Mesothelial cell of epicardium (in vitro differentiated cells): Measurements from ENCODE around the gene PRR16. TPM values are rescaled to one million over a fixed set of nuclear protein-coding genes. Genes with fewer than 3 reads are reported as not detected.

ENCODE experiments used
- DNase-seq, 2 experiments: peaks; one replicate each; pipeline ENCODE4 v3.0.0; 2021; ENCODE audit warnings: low spot score in 2 of 2; ENCODE audit not compliant: unreplicated experiment in 2 of 2
- H3K27ac Mint-ChIP-seq: 2 replicates; pipeline ENCODE4 v1.8.0; 2021; ENCODE audit warnings: mixed read lengths
- H3K27me3 Mint-ChIP-seq: 2 replicates; pipeline ENCODE4 v1.8.0; 2021; ENCODE audit warnings: low read depth, mixed read lengths
- H3K36me3 Mint-ChIP-seq: 2 replicates; pipeline ENCODE4 v1.8.0; 2021; ENCODE audit warnings: mixed read lengths
- H3K4me1 Mint-ChIP-seq: 2 replicates; pipeline ENCODE4 v1.8.0; 2021; ENCODE audit warnings: mixed read lengths
- H3K4me3 Mint-ChIP-seq: 2 replicates; pipeline ENCODE4 v1.8.0; 2021; ENCODE audit warnings: mild to moderate bottlenecking, moderate library complexity, mixed read lengths
- H3K9me3 Mint-ChIP-seq: 2 replicates; pipeline ENCODE4 v1.8.0; 2021; ENCODE audit warnings: mixed read lengths
- total RNA-seq: library from RNA; stranded (reverse); gene quantifications from 3 replicates; pipeline ENCODE4 v1.2.1, GENCODE V29; 2021
- TF ChIP-seq, protein P1 (sequence below): fragments of 200-600 bp; sonication (generic); IDR thresholded peaks from one replicate; pipeline ENCODE4 v1.5.0; 2021; ENCODE audit warnings: antibody characterized with exemption; ENCODE audit not compliant: unreplicated experiment

PRR16 gene
- total RNA-seq, 1 donor from 2014 or later, result 2.1 TPM

DNA sequence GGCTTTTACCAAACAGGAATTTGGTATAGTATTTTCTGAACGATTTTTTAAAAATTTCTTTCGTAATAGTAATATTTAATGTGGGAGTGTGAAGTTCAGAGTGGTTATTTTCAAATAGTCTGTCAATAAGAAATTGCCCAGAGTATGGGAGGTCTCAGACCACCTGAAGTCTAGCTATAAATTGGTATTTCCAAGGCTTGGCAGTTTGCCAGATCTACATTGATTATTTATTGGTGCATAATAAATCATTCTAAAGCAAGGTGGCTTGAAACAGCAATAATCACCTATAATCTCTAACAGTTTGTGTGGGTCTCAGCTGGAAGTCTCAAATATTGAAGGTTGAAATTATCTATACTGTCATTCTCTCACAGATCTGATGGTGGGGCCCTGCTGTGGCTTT, 118.5 kb downstream of the PRR16 start:
- H3K4me1 Mint-ChIP-seq, result no peaks in the 10 kb centered on the region
- TF ChIP-seq, protein P1, sequence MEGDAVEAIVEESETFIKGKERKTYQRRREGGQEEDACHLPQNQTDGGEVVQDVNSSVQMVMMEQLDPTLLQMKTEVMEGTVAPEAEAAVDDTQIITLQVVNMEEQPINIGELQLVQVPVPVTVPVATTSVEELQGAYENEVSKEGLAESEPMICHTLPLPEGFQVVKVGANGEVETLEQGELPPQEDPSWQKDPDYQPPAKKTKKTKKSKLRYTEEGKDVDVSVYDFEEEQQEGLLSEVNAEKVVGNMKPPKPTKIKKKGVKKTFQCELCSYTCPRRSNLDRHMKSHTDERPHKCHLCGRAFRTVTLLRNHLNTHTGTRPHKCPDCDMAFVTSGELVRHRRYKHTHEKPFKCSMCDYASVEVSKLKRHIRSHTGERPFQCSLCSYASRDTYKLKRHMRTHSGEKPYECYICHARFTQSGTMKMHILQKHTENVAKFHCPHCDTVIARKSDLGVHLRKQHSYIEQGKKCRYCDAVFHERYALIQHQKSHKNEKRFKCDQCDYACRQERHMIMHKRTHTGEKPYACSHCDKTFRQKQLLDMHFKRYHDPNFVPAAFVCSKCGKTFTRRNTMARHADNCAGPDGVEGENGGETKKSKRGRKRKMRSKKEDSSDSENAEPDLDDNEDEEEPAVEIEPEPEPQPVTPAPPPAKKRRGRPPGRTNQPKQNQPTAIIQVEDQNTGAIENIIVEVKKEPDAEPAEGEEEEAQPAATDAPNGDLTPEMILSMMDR, result no peak
- no peak overlapping the region for H3K27ac Mint-ChIP-seq
- H3K4me3 Mint-ChIP-seq, result no peak overlapping the region
- DNase-seq, result no peak
- H3K9me3 Mint-ChIP-seq, result peaks cover 21% of the 10 kb centered on the region
- no peaks in the 10 kb centered on the region for H3K36me3 Mint-ChIP-seq
- H3K27me3 Mint-ChIP-seq, result no peaks in the 10 kb centered on the region

DNA sequence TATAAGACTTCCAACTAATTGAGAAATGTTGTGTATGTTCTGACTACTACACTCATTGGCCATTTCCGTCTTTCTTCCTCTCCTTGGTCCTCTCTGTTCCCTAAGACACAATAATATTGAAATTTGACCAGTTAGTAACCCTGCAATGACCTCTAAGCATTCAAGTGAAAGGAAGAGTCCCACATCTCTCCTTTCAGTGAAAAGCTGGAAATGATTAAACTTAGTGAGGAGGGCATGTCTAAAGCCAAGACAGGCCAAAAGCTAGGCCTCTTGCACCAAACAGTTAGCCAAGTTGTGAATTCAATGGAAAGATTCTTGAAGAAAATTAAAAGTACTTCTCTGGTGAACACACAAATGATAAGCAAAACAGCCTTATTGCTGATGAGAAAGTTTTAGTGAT, 122.5 kb downstream of the PRR16 start:
- Mint-ChIP-seq H3K27ac (no peak overlapping the region), H3K4me1 (no peaks in the 10 kb centered on the region), H3K36me3 (no peaks in the 10 kb centered on the region), H3K27me3 (no peaks in the 10 kb centered on the region), H3K9me3 (peaks cover 20% of the 10 kb centered on the region), H3K4me3 (no peak overlapping the region)
- no peak for DNase-seq
- TF ChIP-seq, protein P1, result no peak

DNA sequence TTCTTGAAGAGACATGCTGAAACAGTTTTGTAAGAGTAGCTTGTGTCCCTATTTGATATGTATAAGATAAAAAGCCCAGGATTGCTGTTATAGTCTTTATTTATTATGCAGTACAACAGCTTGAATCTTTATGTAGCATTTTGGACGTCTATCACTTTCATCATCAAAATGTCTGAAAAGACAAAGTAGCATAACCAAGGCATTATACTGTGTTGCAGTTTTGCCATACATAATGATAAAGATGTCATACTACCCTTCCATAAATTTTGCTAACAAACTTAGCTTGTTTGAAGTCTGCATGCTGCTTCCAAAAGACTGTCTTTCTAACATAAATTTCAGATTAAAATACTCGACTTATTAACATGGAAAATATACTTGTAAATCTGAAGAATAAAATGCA, 127.8 kb downstream of the PRR16 start:
- Mint-ChIP-seq H3K4me1 (no peaks in the 10 kb centered on the region), H3K27ac (no peak overlapping the region), H3K36me3 (no peaks in the 10 kb centered on the region), H3K27me3 (no peaks in the 10 kb centered on the region), H3K9me3 (peaks cover 31% of the 10 kb centered on the region), H3K4me3 (no peak overlapping the region)
- TF ChIP-seq, protein P1, result no peak
- no peak for DNase-seq

DNA sequence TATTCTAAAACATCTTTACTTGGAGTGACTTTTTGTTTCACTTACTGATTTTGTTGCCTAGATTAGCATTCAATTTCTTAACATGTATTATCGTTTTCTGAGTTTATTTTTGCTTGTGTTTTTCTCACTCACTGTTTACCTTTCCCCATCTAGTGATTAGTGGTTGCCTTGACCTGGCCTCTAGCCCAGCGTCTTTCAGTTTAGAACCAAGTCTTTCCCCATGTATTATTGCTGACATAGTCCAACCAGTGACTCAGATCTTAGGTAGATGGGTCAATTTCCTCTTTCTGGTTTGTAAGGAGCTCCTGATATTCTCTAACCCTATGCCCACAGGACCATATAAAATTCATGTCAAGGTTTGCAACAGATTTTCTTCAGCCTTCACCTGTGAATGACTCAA, 135.5 kb downstream of the PRR16 start:
- Mint-ChIP-seq H3K4me1 (no peaks in the 10 kb centered on the region), H3K36me3 (no peaks in the 10 kb centered on the region), H3K27me3 (no peaks in the 10 kb centered on the region), H3K4me3 (no peak overlapping the region), H3K9me3 (peaks cover 19% of the 10 kb centered on the region), H3K27ac (no peak overlapping the region)
- TF ChIP-seq, protein P1, result no peak
- no peak for DNase-seq

DNA sequence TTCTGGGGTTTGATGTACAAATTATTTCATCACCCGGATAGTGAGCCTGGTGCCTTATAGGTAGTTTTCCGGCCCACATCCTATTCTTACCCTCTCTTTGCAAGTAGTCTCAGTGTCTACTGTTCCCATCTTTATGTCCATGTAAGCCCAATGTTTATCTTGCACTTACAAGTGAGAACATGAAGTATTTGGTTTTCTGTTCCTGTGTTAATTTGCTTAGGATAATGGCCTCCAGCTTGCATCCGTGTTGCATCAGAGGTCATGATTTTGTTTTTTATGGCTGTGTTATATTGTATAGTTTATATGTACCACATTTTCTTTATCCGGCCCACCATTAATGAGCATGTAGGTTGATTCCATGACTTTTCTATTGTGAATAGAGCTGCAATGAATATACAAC, 136.5 kb downstream of the PRR16 start:
- H3K36me3 Mint-ChIP-seq, result no peaks in the 10 kb centered on the region
- H3K27me3 Mint-ChIP-seq, result no peaks in the 10 kb centered on the region
- no peak overlapping the region for H3K4me3 Mint-ChIP-seq
- DNase-seq, result no peak
- TF ChIP-seq, protein P1, result no peak
- H3K27ac Mint-ChIP-seq, result no peak overlapping the region
- H3K4me1 Mint-ChIP-seq, result no peaks in the 10 kb centered on the region
- H3K9me3 Mint-ChIP-seq, result peaks cover 15% of the 10 kb centered on the region

DNA sequence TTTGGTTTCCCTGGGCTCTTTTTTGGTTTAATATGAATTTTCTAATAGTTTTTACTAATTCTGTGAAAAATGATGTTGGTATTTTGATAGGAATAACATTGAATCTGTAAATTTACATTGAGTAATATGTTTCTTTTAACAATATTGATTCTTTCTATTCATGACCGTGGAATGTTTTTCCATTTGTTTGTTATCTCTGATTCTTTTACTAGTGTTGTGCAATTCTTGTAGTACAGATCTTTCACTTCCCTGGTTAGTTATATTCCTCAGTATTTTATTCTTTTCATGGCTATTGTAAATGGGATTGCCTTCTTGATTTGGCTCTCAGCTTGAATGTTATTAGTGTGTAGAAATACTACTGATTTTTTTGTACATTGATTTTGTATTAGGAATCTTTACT, 137.9 kb downstream of the PRR16 start:
- H3K27ac Mint-ChIP-seq, result no peak overlapping the region
- H3K4me1 Mint-ChIP-seq, result no peaks in the 10 kb centered on the region
- H3K9me3 Mint-ChIP-seq, result peaks cover 15% of the 10 kb centered on the region
- H3K27me3 Mint-ChIP-seq, result no peaks in the 10 kb centered on the region
- no peak overlapping the region for H3K4me3 Mint-ChIP-seq
- no peaks in the 10 kb centered on the region for H3K36me3 Mint-ChIP-seq
- TF ChIP-seq, protein P1, result no peak
- DNase-seq, result no peak
